ENCODE results near the gene PSTPIP2. TPM values are rescaled to one million over a fixed set of nuclear protein-coding genes. Genes with fewer than 3 reads are reported as not detected.

Gene PSTPIP2
- total and polyA plus RNA-seq, 2 of the 8 experiments (the other 6 are each of a cell fraction or from before 2014, with no cell fraction given): 1.8 to 2.4 TPM

GRCh38 chr18:46055838-46056230 is 16.2 kb downstream of the PSTPIP2 start (continued):
- no peak for TF ChIP-seq FOSL1 (IDR thresholded peaks at IDR 0.05; ENCODE audit: insufficient read depth, low read depth, low read length)
- no peak for TF ChIP-seq SP4 (IDR thresholded peaks at IDR 0.05; ENCODE audit: low read length)
- no peak for TF ChIP-seq SIN3A (conservative IDR thresholded peaks at IDR 0.05 in 1 of 2, IDR thresholded peaks at IDR 0.05 in 1 of 2; ENCODE audit: low read depth in 1 of 2, low read length in 2 of 2)
- TF ChIP-seq HDAC2 (IDR thresholded peaks at IDR 0.05; ENCODE audit: borderline replicate concordance in 1 of 2, low read depth in 2 of 2, low read length in 2 of 2): no peak
- no peak for TF ChIP-seq ATF2 (IDR thresholded peaks at IDR 0.05; ENCODE audit: low read length)
- no peak for TF ChIP-seq CBX5 (IDR thresholded peaks at IDR 0.05; ENCODE audit: low read depth, low read length)
- TF ChIP-seq RXRA (IDR thresholded peaks at IDR 0.05; ENCODE audit: insufficient read depth, low read depth, low read length): no peak
